AG09309 (cell line): Measurements from ENCODE around the gene NFATC3.

Source experiments
- DNase-seq: peaks from one replicate; pipeline ENCODE4 v3.0.0-alpha.2; 2010; ENCODE audit warnings: low read depth
- H3K4me3 ChIP-seq: 2 replicates; pipeline ENCODE4 v1.5.1; 2011; ENCODE audit warnings: mild to moderate bottlenecking, low read depth, low read length, moderate library complexity; ENCODE audit not compliant: control insufficient read depth
- TF ChIP-seq, protein P1 (sequence below): IDR thresholded peaks from 2 replicates; pipeline ENCODE4 v1.5.1; 2011; ENCODE audit warnings: mild to moderate bottlenecking, low read depth, low read length, inconsistent platforms; ENCODE audit not compliant: insufficient read depth, control insufficient read depth; ENCODE audit errors: missing control alignments

Gene NFATC3

DNA sequence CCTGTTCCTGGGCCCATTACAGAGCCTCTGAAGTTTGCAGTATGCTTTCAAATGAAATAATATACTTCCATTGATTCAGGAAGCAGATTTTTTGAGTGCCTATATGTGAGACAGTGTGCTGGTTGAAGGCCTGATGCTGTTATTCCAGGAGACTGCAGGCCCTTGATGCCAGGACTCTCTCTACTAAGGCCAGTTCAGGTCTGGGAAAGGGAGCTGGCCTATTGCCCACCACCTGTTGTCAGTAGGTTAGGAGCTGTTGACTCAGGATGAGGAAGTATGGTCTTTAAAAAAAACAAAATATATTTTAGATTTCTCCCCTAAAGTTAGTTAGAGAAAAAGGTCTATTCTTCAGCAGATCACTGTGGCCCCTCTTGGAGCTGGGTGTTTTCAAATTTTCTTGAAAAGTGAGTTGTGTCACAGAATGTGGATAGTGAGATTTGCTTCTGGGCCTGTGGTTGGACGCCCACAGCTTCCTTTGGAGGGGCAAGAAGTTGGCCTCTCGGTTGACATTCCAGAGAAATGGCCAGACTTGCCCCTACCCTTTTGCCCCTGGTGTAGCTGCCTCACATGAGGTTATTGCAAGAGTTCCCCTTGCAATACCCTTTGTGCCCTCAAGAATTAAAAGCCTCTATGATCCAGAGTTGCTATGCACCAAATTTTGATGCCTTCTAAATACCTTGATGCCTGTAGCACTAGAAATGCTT lies 142.8 kb downstream of the NFATC3 start:
- no peak overlapping the region for H3K4me3 ChIP-seq
- DNase-seq: no peak
- TF ChIP-seq, protein P1, sequence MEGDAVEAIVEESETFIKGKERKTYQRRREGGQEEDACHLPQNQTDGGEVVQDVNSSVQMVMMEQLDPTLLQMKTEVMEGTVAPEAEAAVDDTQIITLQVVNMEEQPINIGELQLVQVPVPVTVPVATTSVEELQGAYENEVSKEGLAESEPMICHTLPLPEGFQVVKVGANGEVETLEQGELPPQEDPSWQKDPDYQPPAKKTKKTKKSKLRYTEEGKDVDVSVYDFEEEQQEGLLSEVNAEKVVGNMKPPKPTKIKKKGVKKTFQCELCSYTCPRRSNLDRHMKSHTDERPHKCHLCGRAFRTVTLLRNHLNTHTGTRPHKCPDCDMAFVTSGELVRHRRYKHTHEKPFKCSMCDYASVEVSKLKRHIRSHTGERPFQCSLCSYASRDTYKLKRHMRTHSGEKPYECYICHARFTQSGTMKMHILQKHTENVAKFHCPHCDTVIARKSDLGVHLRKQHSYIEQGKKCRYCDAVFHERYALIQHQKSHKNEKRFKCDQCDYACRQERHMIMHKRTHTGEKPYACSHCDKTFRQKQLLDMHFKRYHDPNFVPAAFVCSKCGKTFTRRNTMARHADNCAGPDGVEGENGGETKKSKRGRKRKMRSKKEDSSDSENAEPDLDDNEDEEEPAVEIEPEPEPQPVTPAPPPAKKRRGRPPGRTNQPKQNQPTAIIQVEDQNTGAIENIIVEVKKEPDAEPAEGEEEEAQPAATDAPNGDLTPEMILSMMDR: no peak

DNA sequence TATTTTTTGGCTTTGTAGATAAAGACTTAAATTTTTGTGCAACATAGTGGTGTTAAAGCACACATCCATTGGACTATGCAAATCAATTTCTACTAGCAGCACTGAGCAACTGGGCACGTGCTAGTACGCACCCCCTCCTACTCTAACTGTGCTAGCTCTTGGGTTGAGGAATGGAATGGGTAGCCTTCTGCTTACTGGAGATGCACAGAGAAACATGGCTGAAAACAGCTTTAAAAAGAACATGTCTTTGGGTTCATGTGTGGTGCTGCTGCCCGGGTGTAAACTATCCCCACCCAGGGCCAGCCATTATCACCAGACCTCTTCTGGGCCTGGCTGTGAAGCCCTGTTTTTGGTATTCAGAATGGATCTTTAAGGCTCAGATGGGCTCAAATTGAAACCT lies 143.5 kb downstream of the NFATC3 start:
- no peak for DNase-seq
- H3K4me3 ChIP-seq: no peak overlapping the region
- TF ChIP-seq, protein P1: no peak

DNA sequence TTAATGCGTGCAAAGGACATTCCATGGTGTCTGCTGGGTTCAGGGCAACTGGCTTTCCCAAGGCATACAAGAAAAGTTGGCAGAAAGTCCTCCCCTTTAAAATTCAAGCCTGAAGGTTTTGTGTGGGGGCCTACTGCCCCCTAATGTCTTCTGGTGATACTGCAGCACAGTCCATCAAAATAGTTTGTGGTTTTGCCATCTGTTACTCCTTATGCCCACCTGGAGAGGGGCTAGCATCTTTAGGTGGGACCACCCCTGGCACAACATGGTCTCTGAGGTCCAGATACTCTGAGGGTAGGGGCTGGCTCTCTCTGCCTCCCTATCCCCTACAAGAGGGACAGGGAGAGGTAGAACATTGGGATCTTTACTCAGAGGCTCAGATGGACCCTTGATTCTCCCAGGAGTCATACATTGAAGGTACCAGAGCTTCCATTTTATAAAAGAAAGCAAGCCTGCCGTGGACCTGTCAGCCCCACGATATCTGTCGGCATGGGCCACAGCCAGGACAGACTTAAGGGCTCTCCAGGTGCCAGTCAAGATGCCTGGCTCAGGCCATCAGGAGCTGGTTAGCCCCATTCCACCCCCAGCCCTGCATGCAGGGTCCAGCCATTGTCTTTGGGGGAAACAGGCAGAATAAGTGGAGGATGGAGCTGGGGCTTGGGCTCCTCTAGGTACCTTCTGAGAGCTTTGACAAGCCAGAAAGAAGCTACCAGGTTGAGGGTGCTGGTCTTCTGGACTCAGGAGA lies 144.4 kb downstream of the NFATC3 start:
- TF ChIP-seq, protein P1: peak; percentile 89
- DNase-seq: peak; percentile 29
- no peak overlapping the region for H3K4me3 ChIP-seq

DNA sequence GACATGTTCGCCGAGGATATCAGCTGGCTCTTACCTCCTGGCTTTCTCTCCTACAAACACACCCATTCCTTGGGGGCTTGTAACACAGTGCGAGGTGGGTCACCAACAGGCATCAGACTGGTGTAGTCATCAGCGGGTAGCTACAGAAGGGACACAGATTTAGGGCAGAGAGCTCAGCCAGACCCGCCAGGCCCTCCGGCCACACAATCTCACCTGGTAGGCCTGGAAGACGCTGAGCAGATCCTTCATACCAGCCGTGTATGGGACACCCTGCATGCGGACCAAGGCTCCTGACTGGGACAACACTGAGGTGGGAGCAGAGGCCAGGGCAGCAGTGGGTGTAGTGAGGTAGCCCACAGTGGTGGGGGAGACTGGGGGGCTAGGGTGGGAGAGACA lies 145.0 kb downstream of the NFATC3 start:
- no peak overlapping the region for H3K4me3 ChIP-seq
- TF ChIP-seq, protein P1: no peak
- no peak for DNase-seq

DNA sequence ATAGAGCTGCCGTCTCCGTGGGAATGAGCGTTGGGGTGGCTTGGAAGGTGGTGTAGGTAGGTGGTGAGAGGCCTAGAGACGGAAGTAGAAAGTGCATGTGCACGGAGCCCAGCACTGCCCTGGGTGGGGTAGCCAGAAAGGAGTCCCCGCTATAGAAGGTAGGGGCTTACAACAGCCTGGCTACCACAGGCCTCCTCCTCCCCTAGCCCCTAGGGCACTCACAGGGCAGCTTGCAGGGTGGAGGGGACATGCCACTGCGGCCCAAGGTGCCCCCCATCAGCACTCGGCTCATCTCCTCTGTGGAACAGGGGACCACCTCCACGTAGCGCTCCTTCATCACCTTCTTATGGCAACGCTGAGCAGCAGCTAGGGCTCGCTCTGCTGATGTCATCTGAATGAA lies 145.8 kb downstream of the NFATC3 start:
- no peak overlapping the region for H3K4me3 ChIP-seq
- TF ChIP-seq, protein P1: no peak
- DNase-seq: no peak

DNA sequence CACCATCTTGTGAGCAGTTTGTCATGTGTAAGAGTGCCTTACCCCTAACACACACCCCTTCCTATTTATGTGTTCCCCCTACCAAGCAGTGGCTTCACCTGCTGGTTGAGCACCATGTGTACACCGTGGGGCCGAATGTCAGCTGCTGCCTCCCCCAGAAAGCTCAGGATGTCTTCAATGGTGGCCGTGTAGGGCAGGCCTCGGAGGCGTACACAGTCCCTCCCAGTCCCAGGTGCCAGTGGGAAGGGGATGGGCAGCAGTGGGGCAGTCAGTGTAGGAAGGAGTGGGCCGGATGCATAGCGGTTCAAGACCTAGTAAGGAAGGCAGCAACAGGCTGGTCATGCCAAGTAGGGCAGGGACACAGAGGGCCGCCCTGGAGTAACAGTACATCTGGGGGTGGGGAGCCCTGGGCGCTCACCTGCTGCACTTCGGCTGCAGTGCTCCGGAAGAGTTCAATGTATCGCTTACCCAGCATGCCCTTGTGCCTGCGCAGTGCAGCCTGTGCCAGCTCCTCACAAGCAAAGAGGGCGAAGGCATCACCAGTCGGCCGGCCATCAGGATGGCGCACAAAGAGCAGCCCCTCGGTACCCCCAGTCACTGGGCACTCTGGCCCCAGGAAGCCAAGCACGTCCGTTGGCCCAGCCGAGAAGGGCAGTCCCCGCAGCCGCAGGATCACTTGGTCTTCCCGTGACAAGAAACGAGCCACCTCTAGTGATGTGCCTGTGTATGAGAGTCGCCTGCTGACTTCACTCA lies 146.4 kb downstream of the NFATC3 start:
- TF ChIP-seq, protein P1: no peak
- H3K4me3 ChIP-seq: no peak overlapping the region
- no peak for DNase-seq
